ENCODE measurements around the gene P3H3.

Gene P3H3

DNA sequence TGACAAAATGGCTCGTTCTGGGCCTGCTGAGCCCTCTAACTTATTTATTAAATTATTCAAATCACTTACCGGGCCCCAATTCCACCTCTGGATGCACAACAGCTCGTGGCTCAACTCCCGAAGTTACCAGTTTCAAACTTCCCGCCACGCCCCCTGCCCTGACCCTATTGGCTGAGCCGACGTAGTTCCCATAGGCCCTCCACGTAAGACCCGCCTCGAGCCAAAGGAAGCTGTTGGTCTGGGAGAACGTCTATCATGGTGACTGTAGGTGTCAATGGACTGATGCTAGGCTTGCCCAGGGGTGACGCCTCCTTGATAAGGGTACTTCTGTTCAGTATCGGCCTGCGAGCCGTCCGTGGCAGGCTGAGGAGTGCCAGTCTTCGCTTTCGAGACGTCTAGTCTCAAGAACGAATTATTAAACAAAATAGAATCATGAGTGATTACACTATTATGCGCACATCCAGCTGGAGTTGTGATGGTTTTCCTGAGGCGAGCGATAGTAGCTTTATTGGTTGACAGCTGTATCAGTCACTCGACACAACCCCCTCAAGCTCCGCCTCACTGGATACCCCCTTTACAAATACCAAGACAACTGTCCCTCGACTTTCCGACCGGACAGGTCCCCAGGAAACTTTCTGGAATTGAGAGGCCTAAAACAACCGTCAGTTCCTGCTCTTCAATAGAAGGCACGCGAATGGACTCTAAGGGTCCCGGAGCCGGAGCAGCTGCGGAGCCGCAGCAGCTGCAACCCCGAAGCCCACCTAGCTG is 23.1 kb downstream of the P3H3 start, which contains the start of gene CDCA3 (continued):
- peak; percentile 83 for TF ChIP-seq ZBTB44 (tag by site-specific recombination; IDR thresholded peaks at IDR 0.05)
- TF ChIP-seq KLF10 (tag by site-specific recombination; IDR thresholded peaks at IDR 0.05): peak; percentile 45
- TF ChIP-seq ZNF837 (tag by site-specific recombination; IDR thresholded peaks at IDR 0.05): no peak
- peak; percentile 93 for TF ChIP-seq SP2 (tag by site-specific recombination; IDR thresholded peaks at IDR 0.05)
- TF ChIP-seq KLF16 (tag by site-specific recombination; IDR thresholded peaks at IDR 0.05): no peak
- TF ChIP-seq, protein P1, sequence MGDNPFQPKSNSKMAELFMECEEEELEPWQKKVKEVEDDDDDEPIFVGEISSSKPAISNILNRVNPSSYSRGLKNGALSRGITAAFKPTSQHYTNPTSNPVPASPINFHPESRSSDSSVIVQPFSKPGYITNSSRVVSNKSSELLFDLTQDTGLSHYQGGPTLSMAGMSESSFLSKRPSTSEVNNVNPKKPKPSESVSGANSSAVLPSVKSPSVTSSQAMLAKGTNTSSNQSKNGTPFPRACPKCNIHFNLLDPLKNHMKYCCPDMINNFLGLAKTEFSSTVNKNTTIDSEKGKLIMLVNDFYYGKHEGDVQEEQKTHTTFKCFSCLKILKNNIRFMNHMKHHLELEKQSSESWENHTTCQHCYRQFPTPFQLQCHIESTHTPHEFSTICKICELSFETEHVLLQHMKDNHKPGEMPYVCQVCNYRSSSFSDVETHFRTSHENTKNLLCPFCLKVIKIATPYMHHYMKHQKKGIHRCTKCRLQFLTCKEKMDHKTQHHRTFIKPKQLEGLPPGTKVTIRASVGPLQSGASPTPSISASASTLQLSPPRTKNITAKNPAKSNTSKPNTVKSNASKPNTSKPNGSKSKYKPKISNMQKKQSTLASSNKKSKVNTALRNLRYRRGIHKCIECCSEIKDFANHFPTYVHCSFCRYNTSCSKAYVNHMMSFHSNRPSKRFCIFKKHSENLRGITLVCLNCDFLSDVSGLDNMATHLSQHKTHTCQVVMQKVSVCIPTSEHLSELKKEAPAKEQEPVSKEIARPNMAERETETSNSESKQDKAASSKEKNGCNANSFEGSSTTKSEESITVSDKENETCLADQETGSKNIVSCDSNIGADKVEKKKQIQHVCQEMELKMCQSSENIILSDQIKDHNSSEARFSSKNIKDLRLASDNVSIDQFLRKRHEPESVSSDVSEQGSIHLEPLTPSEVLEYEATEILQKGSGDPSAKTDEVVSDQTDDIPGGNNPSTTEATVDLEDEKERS (tag by site-specific recombination; IDR thresholded peaks at IDR 0.05): no peak
- no peak for TF ChIP-seq WT1 (tag by site-specific recombination; IDR thresholded peaks at IDR 0.05)
- peak; percentile 32; the same call in 1 of the 2 replicates for TF ChIP-seq ZNF501 (tag by site-specific recombination; IDR thresholded peaks at IDR 0.05)
- TF ChIP-seq ZNF2 (tag by site-specific recombination; IDR thresholded peaks at IDR 0.05): peak; percentile 46; the same call in 1 of the 2 replicates
- peak; percentile 69 for TF ChIP-seq ZBTB17 (tag by site-specific recombination; IDR thresholded peaks at IDR 0.05)
- peak; percentile 88 for TF ChIP-seq ZNF76 (tag by site-specific recombination; IDR thresholded peaks at IDR 0.05; ENCODE audit: borderline replicate concordance, low read depth)
- no peak for TF ChIP-seq ZNF140 (tag by site-specific recombination; IDR thresholded peaks at IDR 0.05)
- TF ChIP-seq, protein P2, sequence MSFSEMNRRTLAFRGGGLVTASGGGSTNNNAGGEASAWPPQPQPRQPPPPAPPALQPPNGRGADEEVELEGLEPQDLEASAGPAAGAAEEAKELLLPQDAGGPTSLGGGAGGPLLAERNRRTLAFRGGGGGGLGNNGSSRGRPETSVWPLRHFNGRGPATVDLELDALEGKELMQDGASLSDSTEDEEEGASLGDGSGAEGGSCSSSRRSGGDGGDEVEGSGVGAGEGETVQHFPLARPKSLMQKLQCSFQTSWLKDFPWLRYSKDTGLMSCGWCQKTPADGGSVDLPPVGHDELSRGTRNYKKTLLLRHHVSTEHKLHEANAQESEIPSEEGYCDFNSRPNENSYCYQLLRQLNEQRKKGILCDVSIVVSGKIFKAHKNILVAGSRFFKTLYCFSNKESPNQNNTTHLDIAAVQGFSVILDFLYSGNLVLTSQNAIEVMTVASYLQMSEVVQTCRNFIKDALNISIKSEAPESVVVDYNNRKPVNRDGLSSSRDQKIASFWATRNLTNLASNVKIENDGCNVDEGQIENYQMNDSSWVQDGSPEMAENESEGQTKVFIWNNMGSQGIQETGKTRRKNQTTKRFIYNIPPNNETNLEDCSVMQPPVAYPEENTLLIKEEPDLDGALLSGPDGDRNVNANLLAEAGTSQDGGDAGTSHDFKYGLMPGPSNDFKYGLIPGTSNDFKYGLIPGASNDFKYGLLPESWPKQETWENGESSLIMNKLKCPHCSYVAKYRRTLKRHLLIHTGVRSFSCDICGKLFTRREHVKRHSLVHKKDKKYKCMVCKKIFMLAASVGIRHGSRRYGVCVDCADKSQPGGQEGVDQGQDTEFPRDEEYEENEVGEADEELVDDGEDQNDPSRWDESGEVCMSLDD (tag by site-specific recombination; IDR thresholded peaks at IDR 0.05): peak; percentile 69; the same call in 1 of the 2 replicates
- TF ChIP-seq, protein P3, sequence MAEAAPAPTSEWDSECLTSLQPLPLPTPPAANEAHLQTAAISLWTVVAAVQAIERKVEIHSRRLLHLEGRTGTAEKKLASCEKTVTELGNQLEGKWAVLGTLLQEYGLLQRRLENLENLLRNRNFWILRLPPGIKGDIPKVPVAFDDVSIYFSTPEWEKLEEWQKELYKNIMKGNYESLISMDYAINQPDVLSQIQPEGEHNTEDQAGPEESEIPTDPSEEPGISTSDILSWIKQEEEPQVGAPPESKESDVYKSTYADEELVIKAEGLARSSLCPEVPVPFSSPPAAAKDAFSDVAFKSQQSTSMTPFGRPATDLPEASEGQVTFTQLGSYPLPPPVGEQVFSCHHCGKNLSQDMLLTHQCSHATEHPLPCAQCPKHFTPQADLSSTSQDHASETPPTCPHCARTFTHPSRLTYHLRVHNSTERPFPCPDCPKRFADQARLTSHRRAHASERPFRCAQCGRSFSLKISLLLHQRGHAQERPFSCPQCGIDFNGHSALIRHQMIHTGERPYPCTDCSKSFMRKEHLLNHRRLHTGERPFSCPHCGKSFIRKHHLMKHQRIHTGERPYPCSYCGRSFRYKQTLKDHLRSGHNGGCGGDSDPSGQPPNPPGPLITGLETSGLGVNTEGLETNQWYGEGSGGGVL (tag by site-specific recombination; IDR thresholded peaks at IDR 0.05): no peak
- TF ChIP-seq PBX3 (CRISPR knock-in tag; IDR thresholded peaks at IDR 0.05): peak; percentile 94
- TF ChIP-seq, protein P4, sequence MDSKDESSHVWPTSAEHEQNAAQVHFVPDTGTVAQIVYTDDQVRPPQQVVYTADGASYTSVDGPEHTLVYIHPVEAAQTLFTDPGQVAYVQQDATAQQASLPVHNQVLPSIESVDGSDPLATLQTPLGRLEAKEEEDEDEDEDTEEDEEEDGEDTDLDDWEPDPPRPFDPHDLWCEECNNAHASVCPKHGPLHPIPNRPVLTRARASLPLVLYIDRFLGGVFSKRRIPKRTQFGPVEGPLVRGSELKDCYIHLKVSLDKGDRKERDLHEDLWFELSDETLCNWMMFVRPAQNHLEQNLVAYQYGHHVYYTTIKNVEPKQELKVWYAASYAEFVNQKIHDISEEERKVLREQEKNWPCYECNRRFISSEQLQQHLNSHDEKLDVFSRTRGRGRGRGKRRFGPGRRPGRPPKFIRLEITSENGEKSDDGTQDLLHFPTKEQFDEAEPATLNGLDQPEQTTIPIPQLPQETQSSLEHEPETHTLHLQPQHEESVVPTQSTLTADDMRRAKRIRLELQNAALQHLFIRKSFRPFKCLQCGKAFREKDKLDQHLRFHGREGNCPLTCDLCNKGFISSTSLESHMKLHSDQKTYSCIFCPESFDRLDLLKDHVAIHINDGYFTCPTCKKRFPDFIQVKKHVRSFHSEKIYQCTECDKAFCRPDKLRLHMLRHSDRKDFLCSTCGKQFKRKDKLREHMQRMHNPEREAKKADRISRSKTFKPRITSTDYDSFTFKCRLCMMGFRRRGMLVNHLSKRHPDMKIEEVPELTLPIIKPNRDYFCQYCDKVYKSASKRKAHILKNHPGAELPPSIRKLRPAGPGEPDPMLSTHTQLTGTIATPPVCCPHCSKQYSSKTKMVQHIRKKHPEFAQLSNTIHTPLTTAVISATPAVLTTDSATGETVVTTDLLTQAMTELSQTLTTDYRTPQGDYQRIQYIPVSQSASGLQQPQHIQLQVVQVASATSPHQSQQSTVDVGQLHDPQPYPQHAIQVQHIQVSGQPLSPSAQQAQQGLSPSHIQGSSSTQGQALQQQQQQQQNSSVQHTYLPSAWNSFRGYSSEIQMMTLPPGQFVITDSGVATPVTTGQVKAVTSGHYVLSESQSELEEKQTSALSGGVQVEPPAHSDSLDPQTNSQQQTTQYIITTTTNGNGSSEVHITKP (tag by site-specific recombination; IDR thresholded peaks at IDR 0.05): peak; percentile 52
- TF ChIP-seq ZFHX2 (tag by site-specific recombination; conservative IDR thresholded peaks at IDR 0.05): peak; percentile 28
- peak; percentile 84; the same call in 1 of the 2 replicates for TF ChIP-seq ZNF600 (tag by site-specific recombination; IDR thresholded peaks at IDR 0.05)
- peak; percentile 77 for TF ChIP-seq SP3 (tag by site-specific recombination; IDR thresholded peaks at IDR 0.05)
- peak; percentile 48; the same call in 1 of the 2 replicates for TF ChIP-seq INSM2 (tag by site-specific recombination; IDR thresholded peaks at IDR 0.05)
